ENCODE data around the gene WFDC6.

GRCh38 chr20:45545351-45545750 lies 6.1 kb upstream of the WFDC6 start:
- TF ChIP-seq CTCF (IDR thresholded peaks at IDR 0.05) (no peak), POLR2A (IDR thresholded peaks at IDR 0.05) (no peak)
